H1 (cell line): Measurements from ENCODE around the gene ZNF789. TPM values are rescaled to one million over a fixed set of nuclear protein-coding genes. Genes with fewer than 3 reads are reported as not detected.

Source experiments
- CTCF ChIA-PET: fragments of 300-600 bp; sonication (Branson Sonifier 250); formaldehyde crosslinking; loops from one replicate; lab custom pipeline; 2021; ENCODE audit not compliant: partially characterized antibody; lab: Charles Lee
- POLR2A ChIA-PET: fragments of 300-600 bp; sonication (Branson Sonifier 250); formaldehyde crosslinking; loops from one replicate; lab custom pipeline; 2021; ENCODE audit warnings: inconsistent platforms; ENCODE audit not compliant: partially characterized antibody; lab: Charles Lee
- DNase-seq, 2 experiments: peaks; one replicate each; pipeline versions ENCODE4 v3.0.0 to v3.0.0-alpha.2; 2010 to 2022; ENCODE audit warnings: low spot score in 2 of 2, low read depth in 1 of 2, mixed read lengths in 1 of 2
- FAIRE-seq: peaks from 2 replicates; lab custom pipeline; 2011; peaks lifted over from hg19 to GRCh38; lab: Jason Lieb, UNC
- H2AFZ ChIP-seq: 2 replicates; pipeline ENCODE4 v1.8.1; 2012; ENCODE audit warnings: low read length, inconsistent platforms
- H2AK5ac ChIP-seq: 2 replicates; pipeline ENCODE4 v1.6.1; 2013; ENCODE audit warnings: low read depth, low read length
- H2BK120ac ChIP-seq: replicated peaks from 2 replicates; pipeline ENCODE3; 2013; ENCODE audit warnings: low read depth, low read length, inconsistent platforms
- H2BK12ac ChIP-seq: 2 replicates; pipeline ENCODE4 v1.6.1; 2013; ENCODE audit warnings: low read depth, low read length
- H2BK15ac ChIP-seq: 2 replicates; pipeline ENCODE4 v1.6.1; 2013; ENCODE audit warnings: low read length
- H2BK20ac ChIP-seq: 2 replicates; pipeline ENCODE4 v1.6.1; 2013; ENCODE audit warnings: low read length
- H2BK5ac ChIP-seq: 2 replicates; pipeline ENCODE4 v1.6.1; 2013; ENCODE audit warnings: low read depth, low read length
- H3K14ac ChIP-seq: 2 replicates; pipeline ENCODE4 v1.6.1; 2013; ENCODE audit warnings: inconsistent platforms; ENCODE audit not compliant: insufficient read length
- H3K18ac ChIP-seq: 2 replicates; pipeline ENCODE4 v1.6.1; 2013; ENCODE audit warnings: low read length; ENCODE audit errors: extremely low read depth
- H3K23ac ChIP-seq: 2 replicates; pipeline ENCODE4 v1.6.1; 2013; ENCODE audit warnings: inconsistent platforms; ENCODE audit not compliant: insufficient read length
- H3K23me2 ChIP-seq: 2 replicates; pipeline ENCODE4 v1.6.1; 2013; ENCODE audit warnings: low read depth, low read length
- H3K27ac ChIP-seq: 2 replicates; pipeline ENCODE4 v1.6.1; 2011; ENCODE audit warnings: low read depth, low read length, inconsistent platforms
- H3K27me3 ChIP-seq, 4 experiments: replicated peaks in 1 of 4; 1 replicate in 1 of 4; 2 replicates in 3 of 4; pipeline versions ENCODE4 v1.6.1 to v1.8.1; 2011 to 2013; ENCODE audit warnings: low read length in 3 of 4, mild to moderate bottlenecking in 3 of 4, inconsistent platforms in 2 of 4, mixed read lengths in 2 of 4, moderate library complexity in 1 of 4; ENCODE audit not compliant: control insufficient read depth in 3 of 4, insufficient read depth in 3 of 4; ENCODE audit errors: extremely low read depth in 1 of 4
- H3K36me3 ChIP-seq, 4 experiments: 2 replicates each; pipeline versions ENCODE4 v1.6.1 to v1.8.1; 2011 to 2013; ENCODE audit warnings: mild to moderate bottlenecking in 4 of 4, low read length in 3 of 4, moderate library complexity in 2 of 4, control low read depth in 1 of 4, inconsistent platforms in 1 of 4; ENCODE audit not compliant: insufficient read depth in 4 of 4, control insufficient read depth in 2 of 4
- H3K4ac ChIP-seq: replicated peaks from 2 replicates; pipeline ENCODE3; 2013; ENCODE audit warnings: low read length, low read depth, mixed read lengths, inconsistent platforms; ENCODE audit not compliant: insufficient read length
- H3K4me1 ChIP-seq, 4 experiments: replicated peaks in 1 of 4; 1 replicate in 1 of 4; 2 replicates in 3 of 4; pipeline versions ENCODE4 v1.6.1 to v1.8.1; 2011 to 2013; ENCODE audit warnings: low read length in 3 of 4, inconsistent platforms in 2 of 4, mixed read lengths in 1 of 4; ENCODE audit not compliant: insufficient read depth in 4 of 4, control insufficient read depth in 3 of 4
- H3K4me2 ChIP-seq, 2 experiments: 2 replicates each; pipeline versions ENCODE4 v1.6.1 to v1.8.1; 2011 to 2013; ENCODE audit warnings: low read depth in 2 of 2, low read length in 2 of 2, control low read depth in 1 of 2, inconsistent platforms in 1 of 2, mild to moderate bottlenecking in 1 of 2; ENCODE audit not compliant: insufficient read depth in 1 of 2
- H3K4me3 ChIP-seq, 4 experiments: fragments of 200-600, 300-600 bp in 1 of 4; sonication (generic), shearing (Covaris generic), sonication (Bioruptor Twin) in 1 of 4; 2 replicates each; pipeline versions ENCODE4 v1.5.1 to v1.8.1; 2011 to 2016; ENCODE audit warnings: low read length in 4 of 4, low read depth in 3 of 4, control low read depth in 2 of 4, inconsistent platforms in 2 of 4, mild to moderate bottlenecking in 2 of 4, mixed read lengths in 1 of 4, moderate library complexity in 1 of 4; ENCODE audit not compliant: insufficient read depth in 2 of 4; ENCODE audit errors: extremely low read depth in 1 of 4
- H3K56ac ChIP-seq: replicated peaks from 2 replicates; pipeline ENCODE3; 2013; ENCODE audit warnings: low read depth, mild to moderate bottlenecking, mixed read lengths, low read length, inconsistent platforms; ENCODE audit not compliant: insufficient read length
- H3K79me1 ChIP-seq: 2 replicates; pipeline ENCODE4 v1.6.1; 2013; ENCODE audit warnings: low read depth, low read length, control low read depth
- H3K79me2 ChIP-seq, 2 experiments: 2 replicates each; pipeline versions ENCODE4 v1.6.1 to v1.8.1; 2012 to 2013; ENCODE audit warnings: low read length in 2 of 2, mild to moderate bottlenecking in 2 of 2, inconsistent platforms in 1 of 2; ENCODE audit not compliant: insufficient read depth in 2 of 2, control insufficient read depth in 1 of 2
- H3K9ac ChIP-seq, 4 experiments: replicated peaks in 1 of 4; 1 replicate in 1 of 4; 2 replicates in 3 of 4; pipeline versions ENCODE4 v1.6.1 to v1.8.1; 2011 to 2013; ENCODE audit warnings: low read depth in 3 of 4, low read length in 3 of 4, control low read depth in 2 of 4, mild to moderate bottlenecking in 2 of 4, moderate library complexity in 2 of 4, inconsistent platforms in 1 of 4; ENCODE audit errors: extremely low read depth in 1 of 4
- H3K9me3 ChIP-seq, 2 experiments: 2 replicates each; pipeline versions ENCODE4 v1.6.1 to v1.8.1; 2012 to 2013; ENCODE audit warnings: mild to moderate bottlenecking in 2 of 2, moderate library complexity in 2 of 2, control low read depth in 1 of 2, inconsistent platforms in 1 of 2, low read depth in 1 of 2, low read length in 1 of 2, mixed read lengths in 1 of 2; ENCODE audit not compliant: insufficient read depth in 2 of 2
- H4K20me1 ChIP-seq, 2 experiments: replicated peaks in 1 of 2; 2 replicates each; pipeline versions ENCODE3 to v1.8.1; 2011 to 2013; ENCODE audit warnings: inconsistent platforms in 2 of 2, low read length in 2 of 2, mild to moderate bottlenecking in 1 of 2; ENCODE audit not compliant: insufficient read depth in 2 of 2, control insufficient read depth in 1 of 2
- H4K5ac ChIP-seq: 2 replicates; pipeline ENCODE4 v1.6.1; 2013; ENCODE audit warnings: low read length, low read depth, mixed read lengths, inconsistent platforms; ENCODE audit not compliant: insufficient read length
- H4K8ac ChIP-seq: 2 replicates; pipeline ENCODE4 v1.8.0; 2013; ENCODE audit warnings: mild to moderate bottlenecking, moderate library complexity, low read length, inconsistent platforms; ENCODE audit not compliant: insufficient read depth; ENCODE audit errors: extremely low read depth
- H4K91ac ChIP-seq: replicated peaks from 2 replicates; pipeline ENCODE3; 2013; ENCODE audit warnings: low read length, mixed read lengths, inconsistent platforms; ENCODE audit not compliant: insufficient read length
- ATF2 ChIP-seq: IDR thresholded peaks from 2 replicates; pipeline ENCODE4 v1.6.1; 2012; ENCODE audit warnings: low read length, inconsistent platforms
- CBX5 ChIP-seq: fragments of 300-800, 300-1000 bp; sonication (generic); IDR thresholded peaks from 2 replicates; pipeline ENCODE4 v1.7.1; 2016; ENCODE audit warnings: antibody characterized with exemption, low read length, low read depth
- CHD2 ChIP-seq: IDR thresholded peaks from 2 replicates; pipeline ENCODE4 v1.6.1; 2012; ENCODE audit warnings: low read length, improper control_type of control experiment
- CTBP2 ChIP-seq: IDR thresholded peaks from 2 replicates; pipeline ENCODE4 v1.7.0; 2011; ENCODE audit warnings: borderline replicate concordance, mild to moderate bottlenecking, moderate library complexity, mixed read lengths, low read length; ENCODE audit not compliant: insufficient read depth, insufficient read length
- GABPA ChIP-seq: IDR thresholded peaks from 2 replicates; pipeline ENCODE4 v1.6.1; 2011; ENCODE audit warnings: mild to moderate bottlenecking, low read length, moderate library complexity, borderline replicate concordance; ENCODE audit not compliant: insufficient read depth
- HDAC2 ChIP-seq, 2 experiments: fragments of 300-600 bp in 1 of 2; sonication (generic) in 1 of 2; IDR thresholded peaks; 2 replicates each; pipeline ENCODE4 v1.6.1; 2011 to 2012; ENCODE audit warnings: low read depth in 2 of 2, low read length in 2 of 2, mild to moderate bottlenecking in 2 of 2, moderate library complexity in 2 of 2, borderline replicate concordance in 1 of 2, inconsistent platforms in 1 of 2
- MAFK ChIP-seq: IDR thresholded peaks from 2 replicates; pipeline ENCODE4 v1.6.1; 2012; ENCODE audit warnings: low read depth, mild to moderate bottlenecking, improper control_type of control experiment, low read length
- POLR2A ChIP-seq, 2 experiments: IDR thresholded peaks; 1 replicate in 1 of 2; 2 replicates in 1 of 2; pipeline ENCODE4 v1.6.1; 2011; ENCODE audit warnings: low read depth in 2 of 2, low read length in 2 of 2, mild to moderate bottlenecking in 2 of 2; ENCODE audit errors: control extremely low read depth in 1 of 2
- RNF2 ChIP-seq: fragments of 200-900, 300-1000 bp; sonication (generic); IDR thresholded peaks from 2 replicates; pipeline ENCODE4 v1.7.1; 2016; ENCODE audit warnings: borderline replicate concordance, low read depth, mild to moderate bottlenecking, antibody characterized with exemption, low read length; ENCODE audit not compliant: poor library complexity, severe bottlenecking; ENCODE audit errors: missing control alignments
- SAP30 ChIP-seq: fragments of 300-600 bp; sonication (generic); IDR thresholded peaks from 2 replicates; pipeline ENCODE4 v1.7.1; 2012; ENCODE audit warnings: low read length, moderate library complexity, mild to moderate bottlenecking, inconsistent platforms; ENCODE audit not compliant: insufficient read depth, insufficient replicate concordance
- SP1 ChIP-seq: IDR thresholded peaks from 2 replicates; pipeline ENCODE4 v1.6.1; 2011; ENCODE audit warnings: low read depth, low read length
- SRF ChIP-seq: IDR thresholded peaks from 2 replicates; pipeline ENCODE4 v1.6.1; 2011; ENCODE audit warnings: mild to moderate bottlenecking, low read depth, low read length, moderate library complexity
- WGBS, 2 experiments: shearing (Covaris generic) in 1 of 2; methylation state at CpG; one replicate each; pipeline versions ENCODE4 v1.1.6 to v1.1.7; 2013 to 2015; ENCODE audit warnings: low lambda C conversion rate in 2 of 2, mixed read lengths in 2 of 2, inconsistent platforms in 1 of 2, low coverage in 1 of 2, missing lambda C conversion rate in 1 of 2; ENCODE audit not compliant: insufficient replicate concordance in 2 of 2, insufficient coverage in 1 of 2, insufficient read length in 1 of 2; ENCODE audit errors: extremely low coverage in 1 of 2, missing lambda C conversion rate in 1 of 2; 5-methylcytosine and 5-hydroxymethylcytosine counted together
- polyA plus RNA-seq, 7 experiments: library from polyadenylated mRNA; depleted of rRNA in 3 of 7; stranded (reverse) in 5 of 7; unstranded in 2 of 7; fragments of >200 nt in 5 of 7; fragments of 200-250 nt in 2 of 7; gene quantifications; 1 replicate in 5 of 7; 2 replicates in 1 of 7; 4 replicates in 1 of 7; pipeline versions ENCODE4 v1.2.1 to v1.2.3, GENCODE V29; 2011 to 2013; ENCODE audit warnings: missing spikeins in 2 of 7, mixed read lengths in 2 of 7
- total RNA-seq: library from RNA; stranded (reverse); fragmentation: NEBNext Ultra II Directional; extraction: Animal tissue kit (Norgen Biotek cat#: 25700); gene quantifications from 2 replicates; pipeline ENCODE4 v1.2.1, GENCODE V29; 2021

Gene ZNF789
- total and polyA plus RNA-seq, 2 of the 8 experiments (the other 6 are each of a cell fraction or from before 2014, with no cell fraction given): 11.4 to 12.5 TPM

DNA sequence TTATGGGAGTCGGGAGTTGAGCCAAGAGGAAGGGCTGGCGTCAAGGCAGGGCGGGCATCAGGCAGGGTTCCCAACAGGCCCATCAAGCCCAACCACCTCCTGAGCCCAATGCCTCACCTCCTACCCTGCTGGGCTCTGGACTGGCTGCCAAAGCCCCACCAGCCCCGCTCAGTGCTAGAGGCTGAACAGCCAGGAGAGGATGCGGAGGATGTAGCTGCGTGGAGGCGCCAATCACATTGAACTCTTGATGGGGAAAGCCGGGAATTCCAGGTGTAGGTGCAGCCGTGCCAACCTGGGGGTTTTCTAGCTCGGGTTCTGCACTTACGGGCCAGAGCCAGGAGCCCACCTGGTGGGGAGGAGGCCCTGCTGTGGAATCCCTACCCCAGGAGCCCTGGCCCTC, 19.6 kb upstream of the ZNF789 start:
- H2BK12ac ChIP-seq: no peak overlapping the region
- H3K79me1 ChIP-seq: no peaks in the 10 kb centered on the region
- no peaks in the 10 kb centered on the region for H3K79me2 ChIP-seq
- H2AFZ ChIP-seq: no peak overlapping the region
- no peak overlapping the region for H2BK20ac ChIP-seq
- TF ChIP-seq RNF2: no peak
- TF ChIP-seq HDAC2 (IDR thresholded peaks at IDR 0.05; ENCODE audit: borderline replicate concordance in 1 of 2, low read depth in 2 of 2, low read length in 2 of 2): no peak
- no peak for TF ChIP-seq SRF
- TF ChIP-seq ATF2: no peak
- TF ChIP-seq MAFK: no peak
- no peak for TF ChIP-seq CHD2
- TF ChIP-seq GABPA: no peak
- no peak for TF ChIP-seq CBX5
- TF ChIP-seq CTBP2: no peak
- no peak for TF ChIP-seq SP1
- TF ChIP-seq POLR2A (IDR thresholded peaks at IDR 0.05; ENCODE audit: control extremely low read depth in 1 of 2, low read depth in 2 of 2, low read length in 2 of 2): no peak
- no peak for TF ChIP-seq SAP30
- H3K9me3 ChIP-seq: no peaks in the 10 kb centered on the region
- no peak overlapping the region for H3K4me3 ChIP-seq
- H4K20me1 ChIP-seq: peaks cover 15 to 32% of the 10 kb centered on the region in 2 experiments
- no peak overlapping the region for H3K9ac ChIP-seq
- H3K14ac ChIP-seq: no peak overlapping the region
- no peaks in the 10 kb centered on the region; a peak in 1 of 7 replicates for H3K4me1 ChIP-seq
- no peak overlapping the region for H3K4me2 ChIP-seq
- no peak overlapping the region for H3K18ac ChIP-seq
- POLR2A ChIA-PET: interaction anchor here (0.8 to 7.3 kb wide), 4 partner anchors 9 to 47 kb away, joined by 3 to 100 read pairs (median 3); partner anchors contain the start of genes ATP5MF and ZNF394
- no peak overlapping the region for H2BK5ac ChIP-seq
- FAIRE-seq: no peak
- WGBS, 2 experiments: 98% methylated on average over 8 of the region's 11 CpGs; no CpG with 5 or more reads in 1 of the 2 experiments
- no peak overlapping the region for H3K56ac ChIP-seq
- H3K23me2 ChIP-seq: no peaks in the 10 kb centered on the region
- no peak overlapping the region for H2BK15ac ChIP-seq
- H3K27ac ChIP-seq: no peak overlapping the region
- no peak overlapping the region for H4K91ac ChIP-seq
- DNase-seq: no peak
- no peak overlapping the region for H3K23ac ChIP-seq
- no peak overlapping the region for H4K5ac ChIP-seq
- H3K4ac ChIP-seq: no peak overlapping the region
- H4K8ac ChIP-seq: peak overlapping the region; percentile 18; the same call in 1 of the 2 replicates
- H2BK120ac ChIP-seq: no peak overlapping the region
- CTCF ChIA-PET: no interaction called here
- no peak overlapping the region for H2AK5ac ChIP-seq
- H3K36me3 ChIP-seq: peaks cover 35 to 87% (median 73%) of the 10 kb centered on the region in 4 experiments
- no peaks in the 10 kb centered on the region for H3K27me3 ChIP-seq
